Measurements from ENCODE around the gene SLC16A11.

Gene SLC16A11

GRCh38 chr17:7029096-7029495 lies 14.8 kb downstream of the SLC16A11 start:
- H3K27me3 ChIP-seq (ENCODE audit: insufficient read depth, low read length, poor library complexity, severe bottlenecking) = no peaks in the 10 kb centered on the region
- no peak overlapping the region for H2AFZ ChIP-seq (ENCODE audit: low read length)
- no peaks in the 10 kb centered on the region for H3K36me3 ChIP-seq (ENCODE audit: insufficient read depth, low read length)
- no peak overlapping the region for H3K4me2 ChIP-seq (ENCODE audit: low read depth, low read length, poor library complexity, severe bottlenecking)
- TF ChIP-seq EZH2phosphoT487 (IDR thresholded peaks at IDR 0.05; ENCODE audit: borderline replicate concordance) (no peak), CTCF (conservative IDR thresholded peaks at IDR 0.05; ENCODE audit: low read length) (no peak)
- peaks cover 15% of the 10 kb centered on the region for H3K4me1 ChIP-seq (ENCODE audit: insufficient read depth, low read length, poor library complexity, severe bottlenecking)
- H3K79me2 ChIP-seq (ENCODE audit: insufficient read depth, low read length) = no peaks in the 10 kb centered on the region
- peak overlapping the region; percentile 18 for H3K9ac ChIP-seq (ENCODE audit: low read depth, low read length, poor library complexity, severe bottlenecking)
- H3F3A ChIP-seq (ENCODE audit: low read depth) = no peaks in the 10 kb centered on the region
- H3K9me3 ChIP-seq (ENCODE audit: insufficient read depth, low read depth, low read length) = no peaks in the 10 kb centered on the region
- H3K4me3 ChIP-seq (ENCODE audit: low read length, poor library complexity, severe bottlenecking) = no peak overlapping the region
- no peaks in the 10 kb centered on the region for H3K9me2 ChIP-seq (replicated peaks; ENCODE audit: low read depth, low read length)
- H4K20me1 ChIP-seq (ENCODE audit: insufficient read depth, low read length, poor library complexity, severe bottlenecking) = no peaks in the 10 kb centered on the region

GRCh38 chr17:7027335-7027734 lies 16.6 kb downstream of the SLC16A11 start:
- H3K27me3 ChIP-seq (ENCODE audit: insufficient read depth, low read length, poor library complexity, severe bottlenecking) = no peaks in the 10 kb centered on the region
- no peak overlapping the region for H3K4me2 ChIP-seq (ENCODE audit: low read depth, low read length, poor library complexity, severe bottlenecking)
- H3K36me3 ChIP-seq (ENCODE audit: insufficient read depth, low read length) = no peaks in the 10 kb centered on the region
- H3K4me3 ChIP-seq (ENCODE audit: low read length, poor library complexity, severe bottlenecking) = no peak overlapping the region
- no peak for TF ChIP-seq CTCF (conservative IDR thresholded peaks at IDR 0.05; ENCODE audit: low read length)
- no peak for TF ChIP-seq EZH2phosphoT487 (IDR thresholded peaks at IDR 0.05; ENCODE audit: borderline replicate concordance)
- no peaks in the 10 kb centered on the region for H3K9me3 ChIP-seq (ENCODE audit: insufficient read depth, low read depth, low read length)
- no peaks in the 10 kb centered on the region for H3K79me2 ChIP-seq (ENCODE audit: insufficient read depth, low read length)
- no peak overlapping the region for H2AFZ ChIP-seq (ENCODE audit: low read length)
- H3F3A ChIP-seq (ENCODE audit: low read depth) = no peaks in the 10 kb centered on the region
- H3K9me2 ChIP-seq (replicated peaks; ENCODE audit: low read depth, low read length) = no peaks in the 10 kb centered on the region
- H4K20me1 ChIP-seq (ENCODE audit: insufficient read depth, low read length, poor library complexity, severe bottlenecking) = no peaks in the 10 kb centered on the region
- H3K9ac ChIP-seq (ENCODE audit: low read depth, low read length, poor library complexity, severe bottlenecking) = no peak overlapping the region
- H3K4me1 ChIP-seq (ENCODE audit: insufficient read depth, low read length, poor library complexity, severe bottlenecking) = peaks cover 15% of the 10 kb centered on the region

- H3K4me1 ChIP-seq (ENCODE audit: insufficient read depth, low read length, poor library complexity, severe bottlenecking) = peaks cover 15% of the 10 kb centered on the region
- H3F3A ChIP-seq (ENCODE audit: low read depth) = no peaks in the 10 kb centered on the region
- no peak overlapping the region for H3K4me3 ChIP-seq (ENCODE audit: low read length, poor library complexity, severe bottlenecking)
- no peaks in the 10 kb centered on the region for H3K79me2 ChIP-seq (ENCODE audit: insufficient read depth, low read length)
- no peak for TF ChIP-seq CTCF (conservative IDR thresholded peaks at IDR 0.05; ENCODE audit: low read length)
- TF ChIP-seq EZH2phosphoT487 (IDR thresholded peaks at IDR 0.05; ENCODE audit: borderline replicate concordance) = no peak
- H2AFZ ChIP-seq (ENCODE audit: low read length) = no peak overlapping the region
- no peaks in the 10 kb centered on the region for H3K36me3 ChIP-seq (ENCODE audit: insufficient read depth, low read length)
- no peaks in the 10 kb centered on the region for H3K9me3 ChIP-seq (ENCODE audit: insufficient read depth, low read depth, low read length)
- no peaks in the 10 kb centered on the region for H3K9me2 ChIP-seq (replicated peaks; ENCODE audit: low read depth, low read length)
- no peak overlapping the region for H3K9ac ChIP-seq (ENCODE audit: low read depth, low read length, poor library complexity, severe bottlenecking)
- no peaks in the 10 kb centered on the region for H4K20me1 ChIP-seq (ENCODE audit: insufficient read depth, low read length, poor library complexity, severe bottlenecking)
- H3K27me3 ChIP-seq (ENCODE audit: insufficient read depth, low read length, poor library complexity, severe bottlenecking) = no peaks in the 10 kb centered on the region
- no peak overlapping the region for H3K4me2 ChIP-seq (ENCODE audit: low read depth, low read length, poor library complexity, severe bottlenecking)
These were observed 17.3 kb downstream of the SLC16A11 start for GRCh38 chr17:7026471-7027115.

Data from Loucy (cell line).